Stimulated activated CD4-positive, alpha-beta T cell treated with anti-CD3 and anti-CD28 coated beads, TNF-alpha, amount 100 ng/mL, for 4 hours (primary cell): ENCODE data around the gene P3H2.

Experiments used
- DNase-seq, 3 experiments: peaks; one replicate each; pipeline ENCODE4 v3.0.0-alpha.2; 2020; ENCODE audit warnings: low read depth in 3 of 3

The P3H2 gene

DNA sequence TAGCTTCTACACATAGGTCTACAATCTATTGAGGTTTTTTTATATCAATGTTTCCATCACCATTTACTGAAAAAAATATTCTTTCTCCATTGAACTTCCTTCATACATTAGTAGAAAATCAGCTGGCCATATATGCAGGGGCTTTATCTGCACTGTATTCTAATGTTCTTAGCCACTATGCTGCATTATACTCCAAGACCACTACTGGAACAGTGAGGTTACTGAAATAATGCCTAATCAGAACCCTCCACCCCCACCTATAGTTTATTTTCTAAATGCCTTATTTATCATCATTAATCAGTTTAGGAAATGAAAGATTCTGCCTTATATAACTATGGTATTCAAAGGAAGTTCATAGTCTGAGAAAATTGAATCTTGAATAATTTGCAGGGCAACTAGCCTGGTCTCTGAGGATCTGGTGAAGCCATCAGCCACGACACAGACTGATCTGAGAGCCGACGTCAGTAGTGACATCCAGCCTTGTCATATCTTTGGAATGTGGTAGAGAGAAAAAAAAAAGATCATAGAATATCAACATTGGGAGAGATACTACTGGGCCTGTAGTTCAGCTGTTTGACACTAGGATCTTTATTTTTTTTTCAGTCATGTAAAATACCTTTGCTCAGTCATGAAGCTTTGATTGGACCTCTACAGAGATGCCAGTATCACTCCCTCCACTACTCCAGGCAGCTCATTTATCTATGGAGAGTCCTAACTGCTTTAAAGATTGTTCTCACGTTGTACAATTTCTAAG, 66.6 kb downstream of the P3H2 start:
- DNase-seq: no peak

DNA sequence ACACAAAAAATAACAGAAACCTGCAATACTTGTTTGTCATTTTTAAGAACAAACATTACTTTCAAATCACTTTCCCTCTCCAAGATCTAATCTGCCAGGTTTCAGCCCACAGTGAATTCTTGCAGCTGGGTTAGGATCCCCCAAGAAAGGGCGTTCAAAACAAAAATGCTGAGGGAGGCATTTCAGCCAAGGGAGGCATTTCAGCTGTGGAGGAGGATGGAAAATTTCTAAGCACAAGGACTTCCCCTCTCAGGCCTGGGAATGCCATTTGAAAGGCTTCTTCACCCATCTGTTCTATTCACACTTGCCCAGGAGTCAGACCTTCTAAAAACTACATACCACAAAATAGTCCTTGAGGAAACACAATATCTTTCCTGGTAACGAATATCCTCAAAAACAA, 69.1 kb downstream of the P3H2 start:
- no peak for DNase-seq

- no peak for DNase-seq
These were observed 71.7 kb downstream of the P3H2 start for GRCh38 chr3:190048932-190049441.

GRCh38 chr3:190044974-190045373, 75.7 kb downstream of the P3H2 start:
- DNase-seq: no peak

- no peak for DNase-seq
These were observed 76.6 kb downstream of the P3H2 start for GRCh38 chr3:190044142-190044541.

GRCh38 chr3:190043741-190044140, 77.0 kb downstream of the P3H2 start:
- DNase-seq: no peak

DNA sequence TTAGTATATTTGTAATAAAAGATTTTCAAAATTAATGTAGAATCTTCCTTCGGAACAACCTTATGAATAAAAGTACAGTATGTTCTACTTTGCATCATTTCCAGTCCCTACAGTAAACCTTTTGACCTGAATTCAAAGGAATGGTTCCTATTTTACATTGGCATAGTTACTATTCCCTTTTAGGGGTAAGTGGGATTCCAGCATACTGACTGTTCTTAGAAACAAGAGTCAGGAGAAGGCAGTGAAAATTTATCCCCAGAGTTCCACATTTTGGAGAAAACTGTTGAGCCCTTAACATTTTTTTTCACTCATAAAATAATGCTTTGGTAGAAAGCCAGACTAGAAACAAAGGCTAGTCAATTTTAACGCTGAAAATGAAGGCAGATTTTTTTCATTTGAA, 78.1 kb downstream of the P3H2 start:
- no peak for DNase-seq

DNA sequence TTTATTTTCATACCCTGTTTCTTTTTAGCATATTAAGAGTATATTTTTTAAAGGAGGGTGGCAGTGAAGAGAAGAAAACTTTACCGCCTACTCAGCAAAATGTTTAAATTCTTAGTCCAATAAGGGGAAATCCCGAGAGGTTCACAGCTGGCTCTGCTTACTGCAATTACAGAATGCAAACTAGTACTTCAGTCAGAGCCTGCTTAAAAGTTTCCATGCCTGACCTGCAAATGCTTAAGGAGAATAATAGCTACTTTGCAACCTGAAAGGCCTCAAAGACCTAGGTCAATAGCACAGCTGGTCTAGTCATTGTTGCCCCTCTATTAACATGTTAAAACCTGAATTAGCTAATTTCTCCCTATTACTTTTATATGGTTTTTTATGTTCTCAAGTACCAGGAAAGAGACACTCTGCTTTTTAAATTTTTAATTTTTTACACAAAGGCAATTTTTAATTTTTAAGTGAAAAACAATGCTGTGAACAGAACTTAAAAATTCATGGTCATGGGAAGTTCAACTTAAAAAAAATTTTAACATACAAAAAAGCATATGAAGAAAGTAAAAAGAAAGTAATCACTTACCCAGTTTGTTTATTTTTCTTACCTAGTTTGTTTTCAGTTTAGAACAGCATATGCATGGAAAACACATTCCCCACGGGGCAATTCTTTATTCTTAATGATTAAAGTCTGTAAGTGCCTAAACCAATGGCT, 79.2 kb downstream of the P3H2 start:
- no peak for DNase-seq

- no peak for DNase-seq
These were observed 80.6 kb downstream of the P3H2 start for GRCh38 chr3:190040145-190040544.

GRCh38 chr3:190038050-190038933, 82.4 kb downstream of the P3H2 start:
- no peak for DNase-seq

- DNase-seq: no peak
These were observed 84.1 kb downstream of the P3H2 start for GRCh38 chr3:190036631-190037030.

DNA sequence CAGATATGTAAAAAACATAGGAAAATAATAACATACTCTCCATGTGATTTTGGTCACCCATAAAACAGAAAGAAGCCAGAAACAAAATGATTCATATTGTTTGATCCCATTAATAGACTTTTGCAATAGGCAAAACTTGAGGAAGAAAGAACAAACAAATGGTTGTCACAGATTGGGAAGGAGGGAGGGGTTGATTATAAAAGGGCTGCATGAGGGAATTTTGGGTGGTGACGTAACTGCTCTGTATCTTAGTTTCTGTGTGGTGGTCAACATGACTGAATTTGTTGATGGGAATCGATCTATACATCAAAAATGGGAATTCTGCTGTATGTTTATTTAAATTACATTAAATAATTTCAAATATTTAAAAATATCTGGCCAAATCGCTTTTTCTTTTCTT, 86.3 kb downstream of the P3H2 start:
- no peak for DNase-seq

DNA sequence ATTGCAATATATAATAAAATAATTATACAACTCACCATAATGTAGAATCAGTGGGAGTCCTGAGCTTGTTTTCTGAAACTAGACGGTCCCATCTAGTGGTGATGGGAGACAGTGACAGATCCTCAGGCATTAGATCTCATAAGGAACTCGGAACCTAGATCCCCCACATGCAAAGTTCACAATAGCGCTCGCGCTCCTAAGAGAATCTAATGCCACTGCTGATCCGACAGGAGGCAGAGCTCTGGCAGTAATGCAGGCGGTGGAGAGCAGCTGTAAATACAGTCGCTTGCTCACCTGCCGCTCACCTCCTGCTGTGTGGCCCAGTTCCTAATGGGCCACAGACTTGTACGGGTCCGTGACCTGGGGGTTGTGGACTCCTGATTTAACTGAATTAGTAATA, 87.8 kb downstream of the P3H2 start:
- DNase-seq: no peak

DNA sequence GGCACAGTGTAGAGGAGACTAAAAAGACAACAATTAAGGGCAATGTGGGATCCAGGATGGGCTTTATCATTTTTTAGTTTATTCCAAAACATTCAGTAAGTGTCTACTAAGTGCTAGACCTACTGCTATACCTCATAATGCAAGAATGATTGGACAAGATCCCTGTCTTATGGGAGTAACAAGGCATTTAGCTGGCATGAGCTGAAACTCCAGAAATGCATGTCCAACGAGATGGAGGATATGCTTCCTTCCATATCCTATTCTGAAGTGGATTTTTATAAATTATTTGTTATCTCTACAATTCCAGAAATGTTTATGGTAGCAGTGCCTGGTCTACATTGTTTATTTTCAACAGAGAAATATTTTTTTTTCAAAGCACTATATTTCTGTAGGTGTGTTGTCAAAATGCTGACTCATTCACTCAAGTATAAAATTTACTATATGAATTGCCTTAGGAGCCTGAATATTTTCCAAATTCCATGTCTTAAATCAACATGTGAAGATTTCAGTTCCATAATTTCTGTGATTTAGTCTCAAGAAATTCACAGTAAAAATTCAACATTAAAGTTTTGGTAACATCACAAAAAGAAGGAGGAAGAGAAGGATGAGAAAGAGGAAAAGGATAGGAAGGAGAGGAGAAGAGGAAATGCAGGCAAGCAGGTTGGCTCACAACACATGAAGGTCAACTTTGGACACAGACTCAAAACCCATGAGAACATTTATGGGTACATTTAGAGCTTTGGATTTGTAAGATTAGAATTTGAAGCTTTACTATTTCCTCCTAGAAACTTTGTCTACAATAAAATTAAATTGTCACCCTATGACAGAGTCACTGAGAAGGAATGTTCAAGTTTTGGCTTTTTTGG, 88.6 kb downstream of the P3H2 start:
- no peak for DNase-seq

DNA sequence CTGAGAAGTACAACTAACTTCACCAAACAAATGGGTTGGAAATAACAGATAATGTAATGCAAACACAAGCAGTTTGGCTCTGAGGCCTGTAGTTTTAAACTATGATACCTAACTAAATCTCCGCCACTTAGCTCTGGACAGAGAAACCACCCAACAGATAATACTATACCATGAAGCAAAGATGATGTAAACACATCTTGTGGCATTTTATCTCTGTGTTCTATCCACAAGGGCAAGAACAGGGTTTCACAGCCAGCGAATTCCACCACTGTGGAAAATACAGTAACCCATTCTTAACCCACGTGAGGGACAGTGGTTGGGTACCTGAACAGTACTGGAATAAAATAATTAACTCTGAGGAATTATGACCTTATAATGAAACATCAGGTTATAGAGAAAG, 93.6 kb downstream of the P3H2 start:
- DNase-seq: no peak

- DNase-seq: no peak
These were observed 94.5 kb downstream of the P3H2 start for GRCh38 chr3:190026154-190026553.

- no peak for DNase-seq
These were observed 95.8 kb downstream of the P3H2 start for GRCh38 chr3:190024912-190025311.

- DNase-seq: no peak
These were observed 100.9 kb downstream of the P3H2 start for GRCh38 chr3:190019844-190020243.

DNA sequence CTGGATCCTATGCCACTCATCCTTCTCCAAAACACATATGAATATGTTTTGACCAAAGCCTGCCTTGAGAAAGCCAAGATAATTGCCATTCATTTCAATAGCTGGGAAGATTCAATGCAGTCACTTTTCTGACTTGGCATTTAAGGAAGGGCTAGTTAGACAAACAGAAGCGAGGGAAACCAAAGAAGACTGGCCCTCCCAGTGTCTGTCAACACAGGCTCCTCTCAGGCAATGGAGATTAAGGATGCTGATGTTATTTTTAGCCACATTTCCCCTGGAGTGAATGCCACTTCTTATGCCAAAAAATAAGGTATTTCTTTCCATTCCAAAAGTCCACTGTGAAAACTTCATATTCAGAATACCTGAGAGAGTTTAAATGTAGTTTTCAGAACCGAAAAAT, 101.7 kb downstream of the P3H2 start:
- no peak for DNase-seq

GRCh38 chr3:190018460-190018859, 102.2 kb downstream of the P3H2 start:
- DNase-seq: no peak
